Testis (tissue), 3 donors: Measurements from ENCODE around the gene PVALEF. TPM values are rescaled to one million over a fixed set of nuclear protein-coding genes. Genes with fewer than 3 reads are reported as not detected.
"Not testable (repeated sequence)": the region's sequence is repeated elsewhere in the genome, so short reads cannot be mapped to it uniquely, and the experiment has no call there.

ENCODE experiments used
- DNase-seq: peaks from one replicate; pipeline ENCODE4 v3.0.0-alpha.2; 2019
- H3K27ac ChIP-seq, 2 donors: fragments of 200-600 bp; sonication (generic); one replicate each; pipeline ENCODE4 v1.5.1; 2019
- H3K27me3 ChIP-seq: fragments of 200-600 bp; sonication (generic); one replicate; pipeline ENCODE4 v1.5.1; 2019
- H3K36me3 ChIP-seq: fragments of 200-600 bp; sonication (generic); one replicate; pipeline ENCODE4 v1.5.1; 2017; ENCODE audit warnings: low read depth; ENCODE audit errors: missing control alignments
- H3K4me1 ChIP-seq: fragments of 200-600 bp; sonication (generic); one replicate; pipeline ENCODE4 v1.5.1; 2019
- H3K4me3 ChIP-seq, 2 donors: fragments of 200-600 bp; sonication (generic); one replicate each; pipeline ENCODE4 v1.5.1; 2017 to 2019
- H3K9me3 ChIP-seq: fragments of 200-600 bp; sonication (generic); one replicate; pipeline ENCODE4 v1.5.1; 2017
- CTCF ChIP-seq, 3 experiments: fragments of 450-650 bp in 2 of 3; fragments of 200-600 bp in 1 of 3; sonication (generic) in 1 of 3; IDR thresholded peaks; one replicate each; pipeline ENCODE4 v1.5.1; 2016 to 2019; ENCODE audit warnings: antibody characterized with exemption in 3 of 3, mild to moderate bottlenecking in 2 of 3, moderate library complexity in 1 of 3
- POLR2A ChIP-seq: fragments of 450-650 bp; IDR thresholded peaks from one replicate; pipeline ENCODE4 v1.6.1; 2017; ENCODE audit warnings: antibody characterized with exemption, mild to moderate bottlenecking, moderate library complexity
- WGBS, 2 donors: methylation state at CpG; one replicate each; pipeline ENCODE4 v1.1.5; 2018; 5-methylcytosine and 5-hydroxymethylcytosine counted together
- intact Hi-C: fragments of 100-400 bp; cut with DNase I; formaldehyde crosslinking; loops from one replicate; pipeline ENCODE4 v1.15.1; 2023; ENCODE audit warnings: low total_unique reads
- polyA plus RNA-seq: library from polyadenylated mRNA; stranded (reverse); fragments of 350-450 nt; fragmentation: Illumina TruSeq; extraction: RNeasy Lipid Tissue Mini Kit (QIAGEN cat#74804); gene quantifications from one replicate; pipeline ENCODE4 v1.2.3, GENCODE V29; 2014; ENCODE audit warnings: low read depth, low replicate concordance; ENCODE audit not compliant: insufficient read depth
- total RNA-seq, 2 donors: library from RNA; depleted of rRNA; stranded (reverse); fragments of >200 nt; gene quantifications; one replicate each; pipeline ENCODE4 v1.2.3, GENCODE V29; 2016

Gene PVALEF
- total and polyA plus RNA-seq, 3 donors from 2014 or later = not detected

DNA sequence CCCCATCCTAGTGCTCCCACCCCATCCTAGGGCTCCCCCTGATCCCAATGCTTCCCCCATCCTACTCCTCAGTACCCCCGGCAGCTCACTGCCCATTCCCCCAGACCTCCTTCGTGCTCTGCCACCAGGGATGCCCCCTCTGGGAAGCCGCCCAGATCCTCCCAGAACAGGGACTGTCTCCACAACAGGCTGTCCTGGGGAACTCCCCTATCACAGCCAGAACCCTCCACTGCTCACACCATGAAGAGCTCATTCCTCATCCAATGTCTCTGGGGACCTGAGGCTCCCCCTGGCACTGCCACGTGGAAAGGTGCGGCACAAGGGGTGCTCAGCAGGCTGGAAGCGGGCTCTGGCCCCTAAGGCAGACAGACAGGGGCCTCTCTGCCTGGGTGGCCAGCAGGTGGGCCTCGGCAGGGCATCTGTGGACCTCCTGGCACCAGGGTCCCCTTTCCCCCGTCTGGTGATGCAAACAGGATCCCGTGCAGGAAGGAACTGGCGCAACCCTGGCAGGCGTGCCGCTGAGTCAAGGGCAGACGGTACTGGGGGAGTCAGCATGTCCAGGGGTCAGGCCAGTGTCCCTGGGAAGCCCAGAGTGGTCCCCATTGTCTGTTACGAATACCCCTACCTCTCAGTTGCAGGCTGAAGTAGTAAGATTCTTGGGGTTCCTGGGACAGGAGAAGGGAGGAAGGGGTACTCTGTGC is 14.8 kb upstream of the PVALEF start:
- TF ChIP-seq POLR2A (no peak), CTCF (IDR thresholded peaks at IDR 0.05) (no peak)
- WGBS, 2 donors = 77 to 80% methylated on average over 10 to 14 of the region's 14 CpGs
- intact Hi-C loops = no loop called here

DNA sequence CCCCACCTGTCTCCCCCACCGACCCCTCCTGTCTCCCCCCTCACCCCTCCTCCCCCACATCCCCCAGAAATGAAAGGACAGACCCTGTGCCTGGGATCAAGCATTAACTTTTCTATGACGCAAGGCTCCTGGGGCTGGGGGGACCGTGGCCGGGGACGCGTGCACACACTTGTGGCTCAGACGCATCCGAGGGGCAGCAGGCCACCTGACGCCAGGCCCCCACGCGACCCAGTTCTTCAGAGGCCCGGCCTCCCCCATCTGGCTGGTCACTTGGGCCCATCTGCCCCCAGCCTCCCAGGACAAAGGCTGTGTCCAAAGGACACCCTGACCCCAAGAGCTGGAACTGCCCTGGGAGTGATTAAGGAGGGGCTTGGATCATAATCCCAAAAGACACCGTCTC is 14.0 kb upstream of the PVALEF start:
- no peaks in the 10 kb centered on the region for H3K36me3 ChIP-seq
- no peak overlapping the region for H3K4me3 ChIP-seq
- 80 to 87% methylated on average over 10 to 13 of the region's 13 CpGs for WGBS, 2 donors
- TF ChIP-seq CTCF (IDR thresholded peaks at IDR 0.05) = no peak
- no peak for DNase-seq
- no peaks in the 10 kb centered on the region for H3K27me3 ChIP-seq
- H3K27ac ChIP-seq = no peak overlapping the region
- intact Hi-C loops = no loop called here
- no peaks in the 10 kb centered on the region for H3K4me1 ChIP-seq
- no peaks in the 10 kb centered on the region for H3K9me3 ChIP-seq

More for the DNA sequence above, 14.8 kb upstream of the PVALEF start:
- no peaks in the 10 kb centered on the region for H3K9me3 ChIP-seq
- H3K36me3 ChIP-seq = no peaks in the 10 kb centered on the region
- no peak overlapping the region for H3K27ac ChIP-seq
- no peak for DNase-seq
- no peak overlapping the region for H3K4me3 ChIP-seq
- H3K4me1 ChIP-seq = no peaks in the 10 kb centered on the region
- H3K27me3 ChIP-seq = no peaks in the 10 kb centered on the region

DNA sequence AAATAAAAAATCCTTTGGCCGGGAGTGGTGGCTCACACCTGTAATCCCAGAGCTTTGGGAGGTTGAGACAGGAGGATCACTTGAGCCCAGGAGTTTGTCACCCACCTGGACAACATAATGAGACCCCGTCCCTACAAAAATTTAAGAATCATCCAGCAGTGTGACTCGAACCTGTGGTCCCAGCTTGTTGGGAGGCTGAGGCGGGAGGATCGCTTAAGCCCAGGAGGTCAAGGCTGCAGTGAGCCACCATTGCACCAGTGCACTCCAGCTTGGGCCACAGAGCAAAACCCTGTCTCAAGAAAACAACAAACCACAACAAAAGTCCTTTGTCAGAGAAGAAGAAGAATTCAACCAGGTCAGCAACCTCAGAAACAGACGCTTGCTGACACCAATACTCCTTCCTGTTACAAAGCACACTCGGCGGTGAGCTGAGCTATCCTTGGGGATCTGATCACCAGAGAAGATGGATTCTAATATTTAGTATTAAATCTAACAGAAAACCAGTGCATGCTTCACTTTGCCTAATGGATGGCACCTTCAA is 12.9 kb upstream of the PVALEF start:
- no peaks in the 10 kb centered on the region for H3K4me1 ChIP-seq
- intact Hi-C loops = no loop called here
- no peak for TF ChIP-seq CTCF (IDR thresholded peaks at IDR 0.05)
- TF ChIP-seq POLR2A = no peak
- DNase-seq = no peak
- no peaks in the 10 kb centered on the region for H3K9me3 ChIP-seq
- 75 to 79% methylated on average over 8 of the region's 8 CpGs for WGBS, 2 donors
- no peak overlapping the region for H3K27ac ChIP-seq
- H3K27me3 ChIP-seq = no peaks in the 10 kb centered on the region
- H3K4me3 ChIP-seq = no peak overlapping the region
- H3K36me3 ChIP-seq = no peaks in the 10 kb centered on the region

DNA sequence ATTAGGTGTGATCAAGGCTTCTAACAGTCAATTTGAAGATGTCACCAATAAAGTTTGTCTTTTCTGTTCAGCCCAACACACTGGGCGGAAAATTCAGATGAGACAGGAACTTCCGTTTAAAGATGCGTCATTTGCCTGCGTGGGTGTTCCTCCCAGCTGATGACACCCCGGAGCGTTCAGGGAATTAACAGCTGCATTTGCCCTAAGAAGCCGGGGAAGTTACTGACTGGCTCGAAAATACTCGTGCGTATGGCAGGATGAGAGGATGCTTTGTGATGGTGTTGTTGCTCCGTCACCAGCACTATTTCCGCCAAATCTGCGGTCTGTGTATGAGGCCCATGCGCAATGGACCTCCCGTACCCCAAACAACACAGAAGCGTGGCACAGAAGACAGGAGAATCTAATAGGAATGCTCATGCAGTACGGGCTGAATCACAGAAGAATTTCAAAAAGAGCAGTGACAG is 11.9 kb upstream of the PVALEF start:
- Histone ChIP-seq H3K27me3 (no peaks in the 10 kb centered on the region), H3K27ac (no peak overlapping the region), H3K9me3 (no peaks in the 10 kb centered on the region), H3K4me1 (no peaks in the 10 kb centered on the region), H3K4me3 (no peak overlapping the region), H3K36me3 (no peaks in the 10 kb centered on the region)
- no peak for DNase-seq
- TF ChIP-seq CTCF (IDR thresholded peaks at IDR 0.05) (no peak), POLR2A (no peak)
- intact Hi-C loops = no loop called here
- 85 to 91% methylated on average over 17 of the region's 17 CpGs for WGBS, 2 donors

- 90 to 91% methylated on average over 9 of the region's 9 CpGs for WGBS, 2 donors
- DNase-seq, H3K27ac ChIP-seq, H3K4me1 ChIP-seq, H3K4me3 ChIP-seq, H3K27me3 ChIP-seq, intact Hi-C loops, H3K36me3 ChIP-seq, H3K9me3 ChIP-seq: not testable (repeated sequence)
Observed at GRCh38 chr17:81154016-81154415, 11.3 kb upstream of the PVALEF start.
